Sigmoid colon (tissue), 4 donors: ENCODE data around the gene FAM98C.

Experiments
- CTCF ChIP-seq, 4 experiments: fragments of 450-650 bp in 3 of 4; fragments of 200-600 bp in 1 of 4; IDR thresholded peaks; one replicate each; pipeline ENCODE4 v1.5.1; 2016 to 2019; ENCODE audit warnings: antibody characterized with exemption in 4 of 4, mild to moderate bottlenecking in 3 of 4, moderate library complexity in 2 of 4
- EP300 ChIP-seq, 4 donors: sonication (generic); formaldehyde crosslinking; IDR thresholded peaks; one replicate each; pipeline ENCODE4 v1.6.1; 2017; ENCODE audit warnings: antibody characterized with exemption in 4 of 4

GRCh38 chr19:38377052-38377451 lies 25.8 kb upstream of the FAM98C start:
- no peak for TF ChIP-seq CTCF (IDR thresholded peaks at IDR 0.05)
- TF ChIP-seq EP300 (IDR thresholded peaks at IDR 0.05): no peak
